Activated naive CD4-positive, alpha-beta T cell (primary cell): Measurements from ENCODE around the gene COQ9.
A peak's percentile ranks its signal among the peaks of the same experiment; 100 is the strongest.
"Not testable (repeated sequence)": the region's sequence is repeated elsewhere in the genome, so short reads cannot be mapped to it uniquely, and the experiment has no call there.

Experiments
- DNase-seq, 4 experiments: peaks; one replicate each; lab custom pipeline; 2025; lab: John Stamatoyannopoulos, UW

Gene COQ9

DNA sequence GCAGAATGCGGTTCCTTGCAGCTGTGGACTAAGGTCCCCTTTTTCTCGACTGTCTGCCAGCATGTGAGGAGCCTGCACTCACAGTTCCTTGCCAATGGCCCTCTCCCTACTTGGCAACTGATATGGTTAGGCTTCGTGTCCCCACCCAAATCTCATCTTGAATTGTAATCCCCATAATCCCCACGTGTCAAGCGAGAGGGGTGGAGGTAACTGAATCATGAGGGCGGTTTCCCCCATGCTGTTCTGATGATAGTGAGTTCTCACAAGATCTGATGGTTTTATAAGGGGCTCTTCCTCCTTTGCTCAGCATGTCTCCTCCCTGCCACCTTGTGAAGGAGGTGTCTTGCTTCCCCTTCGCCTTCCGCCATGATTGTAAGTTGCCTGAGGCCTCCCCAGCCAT, 20.0 kb upstream of the COQ9 start:
- no peak for DNase-seq

DNA sequence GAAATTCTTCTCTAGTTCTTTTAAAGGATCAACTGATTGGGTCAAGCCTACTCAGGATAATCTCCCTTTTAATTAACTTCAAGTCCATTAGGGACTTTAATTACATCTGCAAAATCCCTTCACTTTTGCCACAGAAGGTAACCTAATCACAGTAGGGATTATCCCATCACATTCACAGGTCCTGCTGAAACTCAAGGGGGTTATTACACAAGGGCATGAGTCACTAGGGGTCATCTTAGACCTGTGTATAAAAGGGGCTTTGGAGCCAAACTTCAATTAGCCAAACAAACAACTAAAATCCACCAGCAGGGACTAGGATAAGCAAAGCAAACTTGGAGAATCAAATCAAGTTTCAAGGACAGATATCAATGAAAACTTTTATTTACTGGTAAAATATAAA, 19.5 kb upstream of the COQ9 start:
- DNase-seq: no peak

DNA sequence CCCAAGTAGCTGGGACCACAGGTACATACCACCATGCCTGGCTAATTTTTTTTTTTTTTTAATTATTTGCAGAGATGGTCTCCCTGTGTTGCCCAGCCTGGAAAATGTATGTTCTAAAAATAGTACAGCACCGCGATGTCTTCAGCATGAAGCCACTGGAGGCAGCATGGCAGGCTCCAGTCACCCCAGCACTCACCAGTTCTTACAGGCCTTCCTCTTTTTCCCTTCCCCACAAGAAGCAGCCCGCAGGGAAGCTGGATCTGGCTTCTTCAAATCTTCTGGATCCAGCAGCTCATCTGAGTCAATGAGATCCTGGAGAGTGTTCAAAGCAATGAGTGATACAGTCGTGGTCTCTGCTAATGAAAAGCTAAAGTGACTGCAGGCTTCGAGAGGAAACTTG, 16.3 kb upstream of the COQ9 start:
- DNase-seq: no peak

DNA sequence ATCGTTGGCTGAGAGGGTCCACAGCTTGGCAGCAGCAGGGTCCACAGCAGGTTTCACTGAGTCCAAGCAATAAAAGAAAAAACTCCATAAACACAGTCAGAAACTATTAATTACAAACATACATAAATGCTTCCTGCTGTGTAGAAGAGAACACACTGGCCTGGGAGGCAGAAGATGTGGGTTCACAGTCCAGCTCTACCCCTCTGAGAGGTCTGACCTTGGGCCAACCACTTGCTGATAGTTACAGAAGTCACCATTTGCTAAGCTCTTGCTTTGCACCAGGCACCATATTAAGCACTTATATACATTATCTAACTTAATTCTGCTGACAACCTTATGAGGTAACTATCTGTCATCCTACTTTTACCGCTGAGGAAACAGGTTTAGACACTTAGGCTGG, 14.8 kb upstream of the COQ9 start:
- DNase-seq: no peak

DNA sequence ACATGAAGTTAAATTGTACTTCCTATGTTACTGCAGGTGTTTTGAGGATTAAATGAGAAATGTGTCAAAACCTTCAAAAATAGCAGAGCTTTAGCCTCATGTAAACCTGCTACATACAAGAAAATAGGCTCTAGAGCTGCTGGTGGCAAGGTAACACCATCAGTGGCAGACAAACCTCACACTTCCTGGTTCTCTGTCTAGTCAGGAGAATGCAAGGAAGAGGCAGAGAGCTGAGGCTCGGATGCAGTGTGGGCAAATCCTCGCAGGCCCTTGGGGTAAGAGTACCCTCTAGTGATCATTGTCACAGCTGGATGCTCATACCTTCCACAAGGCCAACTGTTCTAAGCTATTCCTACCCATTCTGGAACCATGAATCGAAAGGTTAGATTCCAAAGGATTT, 14.3 kb upstream of the COQ9 start:
- DNase-seq: no peak

DNA sequence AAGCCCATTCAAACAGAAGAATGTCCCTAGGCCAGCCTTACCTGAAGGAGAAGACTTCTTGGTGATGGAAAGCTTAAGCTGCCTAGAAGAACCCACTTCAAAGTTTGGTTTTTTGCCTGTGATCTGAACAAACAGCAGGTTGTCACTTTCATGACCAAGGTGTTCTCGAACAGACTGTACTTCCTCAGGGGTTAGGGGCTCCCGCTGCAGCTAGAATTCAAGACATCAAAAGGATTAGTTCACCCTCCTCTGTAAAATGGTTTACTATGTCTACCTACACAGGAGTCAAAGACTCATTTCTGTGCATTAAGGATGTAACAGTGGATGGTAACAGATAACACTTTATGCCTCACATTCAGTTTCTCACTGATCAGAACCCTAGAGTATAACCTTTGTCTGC, 13.3 kb upstream of the COQ9 start:
- no peak for DNase-seq

DNA sequence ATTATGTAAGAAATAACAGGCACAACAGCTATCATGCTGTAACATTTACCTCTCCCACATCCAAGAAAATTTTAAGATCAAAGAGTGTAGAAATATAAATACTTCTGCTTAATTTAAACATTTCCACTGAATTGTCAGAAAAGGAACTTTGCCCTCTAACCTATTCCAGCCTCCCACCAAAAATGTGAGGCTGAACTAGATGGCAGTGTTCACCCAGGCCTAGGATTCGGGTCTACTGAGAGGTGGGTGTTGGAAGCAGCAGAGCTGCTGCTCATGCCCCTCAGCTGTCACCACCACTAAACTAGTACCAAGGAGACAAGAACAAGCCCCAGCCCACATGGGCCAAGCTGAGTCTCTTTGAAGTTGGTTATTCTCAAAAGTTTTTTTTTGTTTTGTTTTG, 11.4 kb upstream of the COQ9 start:
- DNase-seq: no peak

DNA sequence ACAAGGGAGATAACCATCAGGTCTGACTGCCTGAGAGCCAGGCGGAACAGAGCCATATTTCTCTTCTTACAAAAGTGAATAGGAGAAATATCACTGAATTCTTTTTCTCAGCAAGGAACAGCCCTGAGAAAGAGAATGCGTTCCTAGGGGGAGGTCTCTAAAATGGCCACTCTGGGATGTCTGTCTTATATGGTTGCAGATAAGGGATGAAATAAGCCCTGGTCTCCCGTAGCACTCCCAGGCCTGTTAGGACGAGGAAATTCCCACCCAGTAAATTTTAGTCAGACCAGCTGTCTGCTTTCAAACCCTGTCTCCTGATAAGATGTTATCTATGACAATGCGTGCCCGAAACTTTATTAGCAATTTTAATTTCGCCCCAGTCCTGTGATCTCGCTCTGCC, 7.3 kb upstream of the COQ9 start:
- not testable (repeated sequence) for DNase-seq

DNA sequence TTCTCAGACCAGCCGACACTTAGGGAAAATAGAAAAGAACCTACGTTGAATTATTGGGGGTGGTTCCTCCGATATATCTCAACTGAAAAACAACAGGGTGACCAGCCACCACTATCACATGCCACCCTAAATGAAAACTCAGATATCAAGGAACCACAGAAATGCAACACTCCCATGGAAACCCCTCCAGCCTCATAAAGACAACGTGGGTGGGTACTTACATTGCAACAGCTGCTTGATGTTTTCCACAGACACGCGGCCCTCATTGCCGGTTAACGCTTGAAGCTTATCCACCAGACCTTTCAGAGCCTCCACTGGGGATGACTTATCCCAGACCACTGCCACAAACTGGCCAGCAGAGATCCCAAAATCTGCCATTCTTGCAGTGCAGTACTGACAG, 6.7 kb upstream of the COQ9 start:
- DNase-seq: not testable (repeated sequence)

DNA sequence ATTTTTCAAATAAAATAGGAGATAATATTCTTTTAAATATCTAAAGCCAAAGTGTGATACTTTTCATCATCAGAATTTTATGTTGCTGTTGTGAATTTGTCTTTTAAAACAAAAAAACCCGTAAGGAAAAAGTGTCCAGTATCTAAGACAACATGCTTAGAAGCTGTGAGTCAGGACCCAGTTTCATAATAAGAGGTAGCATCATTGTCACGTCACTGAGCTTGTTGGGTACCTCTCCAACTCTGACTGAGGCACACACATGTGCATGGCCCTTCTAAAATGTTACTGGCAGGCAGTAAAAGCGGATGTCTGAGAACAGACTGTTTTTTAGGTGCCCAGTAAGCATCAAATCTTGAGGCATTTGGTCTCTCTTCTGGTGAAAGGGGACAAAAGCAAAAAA, 2.6 kb upstream of the COQ9 start:
- DNase-seq: no peak

DNA sequence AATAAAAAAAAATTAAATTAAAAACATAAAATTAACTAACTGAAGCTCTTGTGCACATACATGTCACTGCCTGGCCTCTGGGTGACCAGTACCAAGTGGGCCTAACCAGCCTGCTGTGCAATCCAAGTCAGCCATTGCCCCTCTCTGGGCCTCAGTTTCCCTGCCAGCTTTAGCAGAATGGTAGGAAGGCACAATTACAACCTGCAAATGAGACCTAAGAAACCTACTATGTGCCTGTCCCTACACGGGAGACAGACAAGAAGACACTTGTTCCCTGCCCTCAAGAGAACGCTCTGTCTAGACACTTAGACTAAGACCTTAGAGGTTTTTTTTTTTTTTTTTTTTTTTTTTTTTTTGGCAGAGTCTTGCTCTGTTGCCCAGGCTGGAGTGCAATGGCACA, 1.8 kb upstream of the COQ9 start:
- no peak for DNase-seq

DNA sequence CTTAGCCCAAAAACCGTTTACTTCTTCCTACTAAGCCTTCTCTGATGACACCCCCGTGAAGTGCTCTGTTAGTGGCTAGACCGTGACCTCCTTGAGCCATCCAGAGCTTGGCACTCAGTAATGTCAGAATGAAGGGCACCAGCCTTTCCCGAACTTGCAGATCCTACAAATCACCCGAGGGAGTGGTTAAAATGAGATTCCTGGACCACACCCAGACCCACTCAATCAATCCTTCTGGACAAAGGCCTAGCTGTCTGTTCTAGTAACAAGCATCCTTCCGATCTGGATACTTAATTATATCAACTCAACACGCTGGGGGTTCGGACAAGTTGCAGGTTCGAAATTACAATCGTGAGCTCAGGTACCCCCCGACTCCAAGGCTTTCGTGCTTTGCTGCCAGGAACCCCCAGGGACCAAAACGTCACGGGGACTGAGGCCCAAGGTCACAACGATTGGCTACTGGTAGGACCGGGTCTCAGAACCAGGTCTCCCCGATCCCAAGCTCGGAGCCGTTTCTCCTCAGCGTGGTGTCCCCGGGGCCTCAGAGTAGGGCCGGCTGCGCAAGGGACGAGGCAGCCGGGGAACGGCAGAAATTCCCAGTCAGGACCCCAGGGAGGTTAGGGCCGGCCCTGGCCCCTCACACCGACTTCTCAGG, 621 bp upstream of the COQ9 start:
- DNase-seq: peak in 1 of 4 experiments; percentile 18

DNA sequence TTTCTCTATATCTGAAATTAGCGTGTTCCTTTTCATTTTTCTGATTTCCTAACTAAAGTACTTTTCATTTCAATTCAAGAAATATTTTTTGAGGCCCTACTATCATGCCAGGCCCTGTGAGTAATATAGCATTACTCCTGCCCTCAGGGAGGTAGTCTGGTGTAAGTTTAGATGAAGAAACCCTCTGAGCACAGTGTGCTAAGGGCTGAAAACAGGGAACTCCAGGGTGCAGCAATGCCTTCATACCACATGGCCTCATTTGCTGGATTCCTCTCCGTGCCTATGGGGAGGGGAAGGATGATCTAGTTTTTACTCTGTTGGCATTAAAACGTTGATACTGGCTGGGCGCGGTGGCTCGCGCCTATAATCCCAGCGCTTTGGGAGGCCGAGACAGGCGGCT, 4.7 kb downstream of the COQ9 start:
- DNase-seq: no peak

DNA sequence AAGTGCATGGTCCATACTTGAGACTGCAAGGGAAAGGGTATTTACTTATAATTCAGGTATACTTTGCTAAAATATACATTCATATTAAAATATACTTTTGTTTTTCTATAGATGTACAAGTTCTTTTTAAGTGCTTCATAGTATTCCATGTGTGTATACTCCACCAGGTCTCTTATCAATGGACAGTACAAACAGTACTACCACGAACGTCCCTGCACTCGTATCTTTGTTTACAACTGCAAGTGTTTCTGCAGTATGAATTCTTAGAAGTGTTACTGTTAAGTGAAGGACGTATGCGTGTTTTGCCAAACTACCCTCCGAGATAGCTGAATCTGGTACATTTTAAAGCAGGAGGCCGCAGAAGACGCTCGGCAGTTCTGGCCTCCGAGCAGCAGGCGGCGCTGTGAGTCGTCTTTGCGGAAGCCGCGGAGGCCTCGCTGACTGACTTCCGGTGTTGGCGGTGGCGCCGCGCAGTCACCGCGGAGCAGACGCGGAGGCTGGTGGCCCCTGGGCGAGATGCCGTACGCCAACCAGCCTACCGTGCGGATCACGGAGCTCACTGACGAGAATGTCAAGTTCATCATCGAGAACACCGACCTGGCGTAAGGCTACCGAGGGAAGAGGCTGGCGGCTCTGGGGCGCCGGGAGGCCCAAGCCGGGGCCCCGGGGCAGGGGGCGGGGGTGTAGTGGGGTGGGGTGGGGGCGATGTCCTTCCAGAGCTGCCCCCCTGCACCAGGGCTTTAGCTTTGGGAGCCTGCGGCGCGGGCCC, 15.1 kb downstream of the COQ9 start, which contains the start of gene POLR2C:
POLR2C (plus strand) TSS at position 471 of the 769 bp plus-strand sequence; CDS start at position 517, 46 bp downstream.
- peak; percentile 88 to 93 (median 90) for DNase-seq

DNA sequence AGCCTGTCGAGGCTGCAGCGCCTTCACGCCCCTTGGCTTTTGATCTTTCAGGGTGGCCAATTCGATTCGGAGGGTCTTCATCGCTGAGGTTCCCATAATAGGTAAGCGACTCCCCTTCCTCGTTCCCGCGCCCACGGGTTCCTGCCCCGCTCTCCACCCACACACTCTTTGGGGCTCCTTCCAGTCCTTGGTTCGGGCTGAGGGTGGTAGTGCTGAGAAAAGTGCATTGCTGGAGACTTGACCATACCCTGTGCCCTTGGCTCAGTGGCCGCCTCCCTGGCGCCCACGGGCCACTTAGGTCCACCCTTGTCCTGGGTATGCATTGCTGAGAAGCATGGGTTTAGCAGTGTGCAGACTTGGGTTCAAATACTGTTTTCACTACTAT, 15.7 kb downstream of the COQ9 start:
- no peak for DNase-seq

DNA sequence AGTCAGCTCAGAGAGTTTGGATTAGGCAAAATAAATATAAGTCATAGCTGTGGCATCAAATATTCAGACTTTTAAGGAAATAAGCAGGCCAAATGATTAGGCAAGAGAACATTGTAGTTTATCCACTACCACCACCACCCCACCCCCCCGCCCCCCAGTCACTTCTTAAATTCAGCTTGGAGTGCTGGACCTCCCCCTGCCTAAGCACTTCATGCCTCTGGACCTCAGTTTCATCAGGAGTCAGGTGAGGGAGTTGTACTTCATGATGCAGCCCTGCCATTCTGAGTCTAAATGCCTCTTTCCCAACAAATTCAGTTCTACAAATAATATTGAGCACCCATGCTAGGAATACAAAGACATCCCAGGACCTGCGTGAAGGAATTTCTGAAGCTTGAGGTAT, 17.2 kb downstream of the COQ9 start:
- DNase-seq: no peak

DNA sequence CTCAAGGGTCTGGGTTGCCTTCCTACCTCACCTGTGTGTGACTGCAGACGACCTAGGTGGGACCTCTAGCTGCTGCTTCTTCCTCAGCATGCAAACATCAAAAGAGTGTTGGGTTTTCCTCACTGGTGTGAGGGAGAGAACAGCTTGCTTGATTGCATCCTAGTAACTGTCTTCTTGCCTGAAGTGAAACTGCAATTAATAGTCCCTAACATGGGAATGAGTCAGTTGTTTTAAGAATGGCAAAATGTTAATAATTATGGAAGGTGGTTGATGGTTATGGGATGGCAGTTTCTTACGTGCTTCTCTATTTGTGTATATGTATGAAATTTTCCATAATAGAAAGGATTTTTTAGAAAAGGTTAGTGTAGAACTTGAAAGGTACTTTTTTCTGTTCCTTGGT, 21.1 kb downstream of the COQ9 start:
- no peak for DNase-seq

DNA sequence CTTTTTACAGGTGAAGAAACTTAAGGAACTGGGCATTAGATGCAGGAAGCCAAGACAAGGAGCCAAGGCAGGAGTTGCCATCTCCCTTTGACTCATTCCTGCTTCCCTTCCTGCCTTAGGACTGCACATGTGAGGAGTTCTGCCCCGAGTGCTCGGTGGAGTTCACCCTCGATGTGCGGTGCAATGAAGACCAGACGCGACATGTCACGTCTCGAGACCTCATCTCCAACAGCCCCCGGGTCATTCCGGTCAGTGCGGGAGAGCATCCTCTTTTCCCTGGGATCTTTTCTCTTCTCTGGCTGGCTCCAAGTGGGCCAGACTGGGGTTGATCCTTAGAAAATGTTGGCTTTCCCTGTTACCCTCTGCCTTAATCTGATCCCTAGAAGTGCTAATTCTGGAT, 21.8 kb downstream of the COQ9 start:
- DNase-seq: no peak

DNA sequence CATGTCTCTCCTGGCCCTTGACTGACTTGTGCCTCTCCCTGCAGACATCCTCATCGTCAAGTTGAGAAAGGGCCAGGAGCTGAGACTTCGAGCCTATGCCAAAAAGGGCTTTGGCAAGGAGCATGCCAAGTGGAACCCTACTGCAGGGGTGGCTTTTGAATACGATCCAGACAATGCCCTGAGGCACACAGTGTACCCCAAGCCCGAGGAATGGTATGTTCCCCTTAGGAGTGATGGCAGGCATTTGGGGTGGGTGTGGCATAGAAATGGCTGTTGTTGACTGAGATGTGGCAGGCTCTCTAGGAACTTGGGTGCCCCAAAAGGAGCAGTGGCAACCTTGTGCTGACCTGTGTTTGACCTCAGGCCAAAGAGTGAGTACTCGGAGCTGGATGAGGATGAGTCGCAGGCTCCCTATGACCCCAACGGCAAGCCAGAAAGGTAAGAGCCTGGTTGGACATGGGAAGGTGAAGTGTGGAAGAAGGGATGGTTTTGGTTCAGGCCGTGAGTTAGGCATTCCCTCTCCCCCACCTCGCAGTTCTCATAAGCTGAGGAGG, 22.7 kb downstream of the COQ9 start:
- DNase-seq: no peak

DNA sequence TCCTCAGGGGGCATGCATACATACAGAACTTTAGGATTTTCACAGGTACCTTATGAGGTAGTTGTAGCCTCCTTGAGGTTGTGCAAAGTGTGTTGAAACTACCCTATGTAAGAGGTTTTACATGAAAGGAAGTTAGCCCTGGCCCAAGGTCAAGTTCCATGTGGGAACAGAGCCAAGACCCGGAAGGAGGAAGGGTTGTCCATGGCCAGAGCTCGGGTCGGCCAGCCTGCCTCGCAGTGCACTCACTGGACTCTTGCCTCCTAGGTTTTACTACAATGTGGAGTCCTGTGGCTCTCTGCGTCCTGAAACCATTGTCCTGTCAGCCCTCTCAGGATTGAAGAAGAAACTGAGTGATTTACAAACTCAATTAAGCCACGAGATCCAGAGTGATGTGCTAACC, 23.4 kb downstream of the COQ9 start:
- no peak for DNase-seq

DNA sequence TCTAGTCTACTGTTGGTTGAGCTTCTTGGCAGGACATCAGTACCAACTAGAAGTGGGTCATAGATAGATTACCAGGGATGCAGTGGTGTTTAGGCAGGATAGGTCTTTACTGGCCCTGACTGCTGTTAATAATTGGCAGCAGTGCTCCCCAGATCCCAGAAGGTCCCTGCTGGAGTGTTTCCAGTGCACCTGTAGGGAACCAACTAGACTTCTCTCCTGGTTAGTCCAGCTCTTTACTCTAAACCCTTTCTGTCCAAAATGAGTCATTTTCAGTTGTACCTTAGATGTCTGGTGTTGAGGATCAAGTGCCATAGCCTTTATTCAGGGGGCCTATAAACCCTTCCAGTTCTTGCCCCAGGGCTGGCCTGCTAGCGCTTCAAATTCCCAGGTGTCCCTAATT, 23.9 kb downstream of the COQ9 start:
- no peak for DNase-seq

DNA sequence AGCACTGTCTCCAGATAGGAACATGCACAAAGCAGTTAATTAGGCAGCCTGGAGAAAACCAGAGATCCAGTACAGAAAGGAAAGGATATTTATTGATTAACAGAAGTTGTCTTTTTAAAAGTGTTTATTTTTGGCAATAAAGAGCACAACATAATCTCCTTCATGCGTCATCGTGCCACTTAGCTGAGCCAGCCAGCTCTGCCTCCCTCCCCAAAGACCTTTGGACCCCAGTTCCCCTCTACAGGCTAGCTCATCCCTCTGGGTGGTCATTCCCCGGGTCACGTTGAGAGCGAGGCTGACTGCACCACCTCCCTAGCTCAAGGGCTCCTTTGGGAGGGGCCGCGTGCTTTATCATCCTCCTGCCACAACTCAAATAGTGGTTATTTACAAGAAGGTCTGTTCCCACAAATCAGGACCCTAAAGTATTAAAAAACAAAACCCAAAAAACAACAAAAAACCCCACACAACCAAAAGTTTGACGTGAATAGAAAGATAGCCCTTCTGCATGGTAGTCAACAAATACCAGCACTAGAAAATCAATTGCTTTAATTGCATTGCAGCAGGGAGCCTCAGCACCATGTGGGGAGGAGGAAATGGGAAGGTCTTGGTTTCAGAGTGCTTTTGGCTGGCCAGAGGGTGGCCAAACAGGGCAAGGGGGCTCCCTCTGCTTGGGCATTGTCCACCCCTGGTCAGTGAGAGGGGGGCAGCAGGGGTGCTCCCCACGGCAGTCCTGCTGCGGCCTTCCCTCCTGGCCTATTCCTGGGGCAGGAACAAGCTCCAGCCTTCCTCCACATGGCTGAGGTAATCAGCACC, 24.8 kb downstream of the COQ9 start:
- DNase-seq: no peak

DNA sequence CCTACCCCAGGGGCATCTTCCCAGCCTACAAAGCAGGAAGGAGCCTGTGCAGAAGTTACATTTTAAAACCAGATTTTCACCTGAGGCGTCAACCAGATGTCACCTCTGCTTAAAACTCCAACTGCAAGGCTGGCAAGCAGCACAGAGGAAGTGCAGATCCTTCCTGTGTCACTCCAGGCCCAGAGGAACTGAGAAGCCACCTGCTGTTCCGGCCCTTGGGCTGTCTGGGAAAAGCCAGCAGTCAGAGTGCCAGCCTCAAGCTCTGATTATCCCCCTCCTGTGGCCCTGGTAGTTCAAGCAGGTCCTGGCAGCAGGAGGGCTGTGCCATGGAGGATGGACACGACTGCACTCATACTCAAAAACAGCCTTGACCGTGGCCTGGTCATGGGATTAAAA, 25.4 kb downstream of the COQ9 start:
- no peak for DNase-seq
